ENCODE measurements around the gene DCAF7. TPM values are rescaled to one million over a fixed set of nuclear protein-coding genes. Genes with fewer than 3 reads are reported as not detected.

DCAF7 gene
- total and polyA plus RNA-seq, 4 experiments from 2014 or later, result 75.6 to 93.0 (median 86.5) TPM

DNA sequence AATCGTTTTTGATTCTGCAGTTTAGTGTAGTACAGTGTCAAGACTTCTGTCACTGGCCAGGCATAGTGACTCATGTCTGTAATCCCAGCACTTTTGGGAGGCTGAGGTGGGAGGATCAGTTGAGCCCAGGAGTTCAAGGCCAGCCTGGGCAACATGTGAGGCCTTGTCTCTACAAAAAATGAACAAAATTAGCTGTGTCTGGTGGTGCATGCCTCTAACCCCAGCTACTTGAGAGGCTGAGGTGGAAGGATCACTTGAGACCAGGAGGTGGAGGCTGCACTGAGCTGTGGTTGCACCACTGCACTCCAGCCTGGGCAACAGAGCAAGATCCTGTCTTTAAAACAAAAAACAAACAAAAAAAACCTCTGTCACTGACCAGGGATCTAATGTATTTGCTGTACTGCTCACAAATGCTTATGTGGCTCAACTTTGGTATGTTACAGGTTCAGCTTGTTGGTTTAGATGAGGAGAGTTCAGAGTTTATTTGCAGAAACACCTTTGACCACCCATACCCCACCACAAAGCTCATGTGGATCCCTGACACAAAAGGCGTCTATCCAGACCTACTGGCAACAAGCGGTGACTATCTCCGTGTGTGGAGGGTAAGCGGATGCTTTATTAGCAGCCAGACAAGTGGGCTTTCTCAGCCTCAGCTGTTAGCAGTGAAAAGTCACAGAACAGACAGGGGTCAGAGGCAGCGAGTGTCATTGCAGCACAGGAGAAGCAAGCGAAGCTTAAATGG is 27.9 kb downstream of the DCAF7 start:
- peak overlapping the region in 4 of 7 donors; percentile 4 to 64 (median 53) for H3K27ac Mint-ChIP-seq
- intact Hi-C loops (cut with micrococcal nuclease), result no loop called here
- Histone ChIP-seq H3K4me1 (ENCODE audit: insufficient read depth, low read length) (no peaks in the 10 kb centered on the region), H3K27ac (ENCODE audit: low read depth, low read length) (no peak overlapping the region), H3K27me3 (ENCODE audit: insufficient read depth, low read length) (no peaks in the 10 kb centered on the region), H3K9me3 (ENCODE audit: control insufficient read depth in 1 of 2, low read length in 2 of 2) (no peaks in the 10 kb centered on the region), H3K36me3 (ENCODE audit: insufficient read depth, low read length) (peaks cover 38% of the 10 kb centered on the region), H3K4me3 (ENCODE audit: low read length in 2 of 2) (no peak overlapping the region)
- H3K4me1 Mint-ChIP-seq, result peaks cover 19 to 36% (median 27%) of the 10 kb centered on the region in 4 donors
- no peaks in the 10 kb centered on the region for H3K27me3 Mint-ChIP-seq
- ChIA-PET CTCF (ENCODE audit: partially characterized antibody) (interaction anchor here (1.8 kb wide), 1 partner anchor 34 kb away, joined by 7 read pairs; no protein-coding TSS in a partner anchor), POLR2A (ENCODE audit: partially characterized antibody) (interaction anchor here (1.0 kb wide), 1 partner anchor 44 kb away, joined by 3 read pairs; the partner anchor contains the start of gene MAP3K3)
- no peaks in the 10 kb centered on the region for H3K9me3 Mint-ChIP-seq
- peaks cover 38 to 59% of the 10 kb centered on the region in 2 donors for H3K36me3 Mint-ChIP-seq
- DNase-seq, result no peak
- H3K4me3 Mint-ChIP-seq, result no peak overlapping the region

- no peak for DNase-seq
- H3K27ac Mint-ChIP-seq, result peak overlapping the region in 2 of 7 donors; percentile 38 to 72
- H3K9me3 Mint-ChIP-seq, result no peaks in the 10 kb centered on the region
- no peaks in the 10 kb centered on the region for H3K27me3 ChIP-seq (ENCODE audit: insufficient read depth, low read length)
- H3K36me3 ChIP-seq (ENCODE audit: insufficient read depth, low read length), result peaks cover 43% of the 10 kb centered on the region
- no peak overlapping the region for H3K4me3 ChIP-seq (ENCODE audit: low read length in 2 of 2)
- H3K4me1 Mint-ChIP-seq, result peaks cover 20 to 40% (median 28%) of the 10 kb centered on the region in 4 donors
- H3K36me3 Mint-ChIP-seq, result peaks cover 42 to 65% of the 10 kb centered on the region in 2 donors
- ChIA-PET POLR2A (ENCODE audit: partially characterized antibody) (interaction anchor here (1.0 kb wide), 1 partner anchor 43 kb away, joined by 3 read pairs; the partner anchor contains the start of gene MAP3K3), CTCF (ENCODE audit: partially characterized antibody) (interaction anchor here (1.8 kb wide), 1 partner anchor 33 kb away, joined by 7 read pairs; no protein-coding TSS in a partner anchor)
- H3K27me3 Mint-ChIP-seq, result no peaks in the 10 kb centered on the region
- H3K9me3 ChIP-seq (ENCODE audit: control insufficient read depth in 1 of 2, low read length in 2 of 2), result no peaks in the 10 kb centered on the region
- no peaks in the 10 kb centered on the region for H3K4me1 ChIP-seq (ENCODE audit: insufficient read depth, low read length)
- H3K4me3 Mint-ChIP-seq, result no peak overlapping the region
- intact Hi-C loops (cut with micrococcal nuclease), result no loop called here
- H3K27ac ChIP-seq (ENCODE audit: low read depth, low read length), result no peak overlapping the region
Observed at GRCh38 chr17:63578769-63579111, 28.5 kb downstream of the DCAF7 start.

GRCh38 chr17:63579633-63580032 is 29.4 kb downstream of the DCAF7 start:
- ChIA-PET CTCF (ENCODE audit: partially characterized antibody) (interaction anchor here (0.5 to 0.8 kb wide), 2 partner anchors 32 to 137 kb away, joined by 3 read pairs; no protein-coding TSS in a partner anchor), POLR2A (ENCODE audit: partially characterized antibody) (interaction anchor here (0.8 kb wide), 1 partner anchor 42 kb away, joined by 3 read pairs; the partner anchor contains the start of gene MAP3K3)
- Histone ChIP-seq H3K36me3 (ENCODE audit: insufficient read depth, low read length) (peaks cover 44% of the 10 kb centered on the region), H3K27ac (ENCODE audit: low read depth, low read length) (no peak overlapping the region), H3K27me3 (ENCODE audit: insufficient read depth, low read length) (no peaks in the 10 kb centered on the region), H3K4me1 (ENCODE audit: insufficient read depth, low read length) (peaks cover 1% of the 10 kb centered on the region), H3K9me3 (ENCODE audit: control insufficient read depth in 1 of 2, low read length in 2 of 2) (no peaks in the 10 kb centered on the region), H3K4me3 (ENCODE audit: low read length in 2 of 2) (no peak overlapping the region)
- no peak for DNase-seq
- peaks cover 14 to 39% (median 28%) of the 10 kb centered on the region in 4 donors for H3K4me1 Mint-ChIP-seq
- no peaks in the 10 kb centered on the region for H3K27me3 Mint-ChIP-seq
- H3K4me3 Mint-ChIP-seq, result no peak overlapping the region
- intact Hi-C loops (cut with micrococcal nuclease), result no loop called here
- H3K9me3 Mint-ChIP-seq, result no peaks in the 10 kb centered on the region
- peak overlapping the region in 4 of 7 donors; percentile 23 to 61 (median 41) for H3K27ac Mint-ChIP-seq
- peaks cover 39 to 69% of the 10 kb centered on the region in 2 donors for H3K36me3 Mint-ChIP-seq

DNA sequence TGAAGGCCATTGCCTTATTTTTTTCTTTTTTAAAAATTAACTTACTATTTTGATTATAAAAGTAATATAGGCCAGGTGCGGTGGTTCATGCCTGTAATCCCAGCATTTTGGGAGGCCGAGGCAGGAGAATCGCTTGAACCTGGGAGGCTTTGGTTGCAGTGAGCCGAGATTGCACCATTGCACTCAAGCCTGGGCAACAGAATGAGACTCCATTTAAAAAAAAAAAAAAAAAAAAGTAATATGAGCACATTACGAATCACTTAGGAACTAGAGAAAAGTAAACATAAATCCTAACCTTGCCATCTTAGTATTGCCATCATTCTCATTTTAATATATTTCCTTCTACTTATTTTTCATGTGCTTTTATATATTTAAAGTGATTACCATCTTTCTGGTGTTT is 37.5 kb downstream of the DCAF7 start:
- Histone ChIP-seq H3K9me3 (ENCODE audit: control insufficient read depth in 1 of 2, low read length in 2 of 2) (no peaks in the 10 kb centered on the region), H3K4me1 (ENCODE audit: insufficient read depth, low read length) (peaks cover 13% of the 10 kb centered on the region), H3K27me3 (ENCODE audit: insufficient read depth, low read length) (no peaks in the 10 kb centered on the region), H3K36me3 (ENCODE audit: insufficient read depth, low read length) (peaks cover 51% of the 10 kb centered on the region), H3K27ac (ENCODE audit: low read depth, low read length) (no peak overlapping the region), H3K4me3 (ENCODE audit: low read length in 2 of 2) (no peak overlapping the region)
- Mint-ChIP-seq H3K36me3 (peaks cover 57 to 74% of the 10 kb centered on the region in 2 donors), H3K27me3 (no peaks in the 10 kb centered on the region), H3K27ac (no peak overlapping the region), H3K4me3 (no peak overlapping the region), H3K4me1 (peaks cover 16 to 33% (median 23%) of the 10 kb centered on the region in 4 donors), H3K9me3 (no peaks in the 10 kb centered on the region)
- CTCF ChIA-PET (ENCODE audit: partially characterized antibody), result interaction anchor here (0.7 to 1.1 kb wide), 3 partner anchors 24 to 94 kb away, joined by 3 to 5 read pairs (median 3); no protein-coding TSS in a partner anchor
- intact Hi-C loops (cut with micrococcal nuclease), result no loop called here
- no peak for DNase-seq
- POLR2A ChIA-PET (ENCODE audit: partially characterized antibody), result no interaction called here

- H3K36me3 ChIP-seq (ENCODE audit: insufficient read depth, low read length), result peaks cover 40% of the 10 kb centered on the region
Observed at GRCh38 chr17:63588797-63589196, 38.5 kb downstream of the DCAF7 start.

GRCh38 chr17:63589646-63590045 is 39.4 kb downstream of the DCAF7 start:
- intact Hi-C loops (cut with micrococcal nuclease), result no loop called here
- no peak for DNase-seq
- Histone ChIP-seq H3K4me3 (ENCODE audit: low read length in 2 of 2) (no peak overlapping the region), H3K27ac (ENCODE audit: low read depth, low read length) (no peak overlapping the region), H3K36me3 (ENCODE audit: insufficient read depth, low read length) (peaks cover 40% of the 10 kb centered on the region), H3K4me1 (ENCODE audit: insufficient read depth, low read length) (peaks cover 12% of the 10 kb centered on the region), H3K27me3 (ENCODE audit: insufficient read depth, low read length) (no peaks in the 10 kb centered on the region), H3K9me3 (ENCODE audit: control insufficient read depth in 1 of 2, low read length in 2 of 2) (no peaks in the 10 kb centered on the region)
- H3K36me3 Mint-ChIP-seq, result peaks cover 50 to 64% of the 10 kb centered on the region in 2 donors
- peak overlapping the region in 2 of 7 donors; percentile 12 to 82 for H3K27ac Mint-ChIP-seq
- no peaks in the 10 kb centered on the region for H3K27me3 Mint-ChIP-seq
- no peak overlapping the region for H3K4me3 Mint-ChIP-seq
- H3K9me3 Mint-ChIP-seq, result no peaks in the 10 kb centered on the region
- ChIA-PET POLR2A (ENCODE audit: partially characterized antibody) (no interaction called here), CTCF (ENCODE audit: partially characterized antibody) (no interaction called here)
- peaks cover 12 to 19% (median 12%) of the 10 kb centered on the region in 4 donors for H3K4me1 Mint-ChIP-seq

More at GRCh38 chr17:63588797-63589196, 38.5 kb downstream of the DCAF7 start:
- no peak overlapping the region for H3K4me3 ChIP-seq (ENCODE audit: low read length in 2 of 2)
- H3K9me3 ChIP-seq (ENCODE audit: control insufficient read depth in 1 of 2, low read length in 2 of 2), result no peaks in the 10 kb centered on the region
- peaks cover 52 to 68% of the 10 kb centered on the region in 2 donors for H3K36me3 Mint-ChIP-seq
- no peaks in the 10 kb centered on the region for H3K9me3 Mint-ChIP-seq
- ChIA-PET POLR2A (ENCODE audit: partially characterized antibody) (no interaction called here), CTCF (ENCODE audit: partially characterized antibody) (interaction anchor here (0.9 kb wide), 1 partner anchor 36 kb away, joined by 5 read pairs; no protein-coding TSS in a partner anchor)
- H3K4me1 ChIP-seq (ENCODE audit: insufficient read depth, low read length), result peaks cover 13% of the 10 kb centered on the region
- no peak overlapping the region for H3K4me3 Mint-ChIP-seq
- H3K27ac Mint-ChIP-seq, result peak overlapping the region in 4 of 7 donors; percentile 29 to 66 (median 44)
- no peak for DNase-seq
- no peaks in the 10 kb centered on the region for H3K27me3 ChIP-seq (ENCODE audit: insufficient read depth, low read length)
- H3K27ac ChIP-seq (ENCODE audit: low read depth, low read length), result no peak overlapping the region
- H3K4me1 Mint-ChIP-seq, result peaks cover 12 to 24% (median 17%) of the 10 kb centered on the region in 4 donors
- intact Hi-C loops (cut with micrococcal nuclease), result no loop called here
- H3K27me3 Mint-ChIP-seq, result no peaks in the 10 kb centered on the region

GRCh38 chr17:63592797-63593196 is 42.5 kb downstream of the DCAF7 start:
- no peak for DNase-seq
- ChIA-PET POLR2A (ENCODE audit: partially characterized antibody) (interaction anchor here (1.1 to 1.6 kb wide), 2 partner anchors 18 to 29 kb away, joined by 4 read pairs; partner anchors contain the start of gene MAP3K3), CTCF (ENCODE audit: partially characterized antibody) (interaction anchor here (1.0 to 1.6 kb wide), 2 partner anchors 16 to 167 kb away, joined by 3 to 6 read pairs; no protein-coding TSS in a partner anchor)
- H3K36me3 Mint-ChIP-seq, result peaks cover 36 to 53% of the 10 kb centered on the region in 2 donors
- peaks cover 11 to 20% (median 16%) of the 10 kb centered on the region in 4 donors for H3K4me1 Mint-ChIP-seq
- no peak overlapping the region for H3K27ac ChIP-seq (ENCODE audit: low read depth, low read length)
- no peaks in the 10 kb centered on the region for H3K27me3 Mint-ChIP-seq
- no peaks in the 10 kb centered on the region for H3K9me3 ChIP-seq (ENCODE audit: control insufficient read depth in 1 of 2, low read length in 2 of 2)
- peaks cover 34% of the 10 kb centered on the region for H3K36me3 ChIP-seq (ENCODE audit: insufficient read depth, low read length)
- no peak overlapping the region for H3K4me3 Mint-ChIP-seq
- peak overlapping the region in 4 of 7 donors; percentile 36 to 73 (median 62) for H3K27ac Mint-ChIP-seq
- intact Hi-C loops (cut with micrococcal nuclease), result no loop called here
- H3K27me3 ChIP-seq (ENCODE audit: insufficient read depth, low read length), result no peaks in the 10 kb centered on the region
- no peak overlapping the region for H3K4me3 ChIP-seq (ENCODE audit: low read length in 2 of 2)
- H3K4me1 ChIP-seq (ENCODE audit: insufficient read depth, low read length), result peaks cover 16% of the 10 kb centered on the region
- H3K9me3 Mint-ChIP-seq, result no peaks in the 10 kb centered on the region
